B cell (primary cell): ENCODE data around the gene COQ9. TPM values are rescaled to one million over a fixed set of nuclear protein-coding genes. Genes with fewer than 3 reads are reported as not detected.

ENCODE experiments used
- ATAC-seq: fragments of 200-7000 bp; cut with Tn5 transposase; one replicate; pipeline ENCODE4 v1.10.0; 2021; ENCODE audit warnings: low read depth, mild to moderate bottlenecking, moderate number of reproducible peaks, moderate library complexity
- CTCF ChIA-PET: fragments of 350-600 bp; sonication (Branson Sonifier 250); formaldehyde crosslinking; loops from one replicate; lab custom pipeline; 2021; ENCODE audit warnings: antibody characterized with exemption, inconsistent platforms; lab: Charles Lee
- POLR2A ChIA-PET: fragments of 350-600 bp; sonication (Branson Sonifier 250); formaldehyde crosslinking; loops from one replicate; lab custom pipeline; 2021; ENCODE audit warnings: antibody characterized with exemption; lab: Charles Lee
- DNase-seq: peaks from one replicate; pipeline ENCODE4 v3.0.0; 2013
- H2AFZ ChIP-seq: 2 replicates; pipeline ENCODE4 v1.6.1; 2012; ENCODE audit warnings: mild to moderate bottlenecking, low read depth, low read length; ENCODE audit not compliant: insufficient read depth, poor library complexity, severe bottlenecking
- H3K27ac ChIP-seq, 2 donors: 1 replicate in 1 of 2; 2 replicates in 1 of 2; pipeline ENCODE4 v1.5.1; 2012 to 2013; ENCODE audit warnings: low read length in 2 of 2, mild to moderate bottlenecking in 2 of 2, moderate library complexity in 1 of 2
- H3K27me3 ChIP-seq, 4 experiments: fragments of 200-600 bp in 1 of 4; sonication (generic) in 1 of 4; replicated peaks in 1 of 4; 1 replicate in 2 of 4; 2 replicates in 2 of 4; pipeline versions ENCODE4 v1.6.1 to v1.7.0; 2013 to 2016; ENCODE audit warnings: low read length in 3 of 4, mild to moderate bottlenecking in 2 of 4, mixed read lengths in 1 of 4, moderate library complexity in 1 of 4; ENCODE audit not compliant: insufficient read depth in 4 of 4, control insufficient read depth in 3 of 4; ENCODE audit errors: control extremely low read depth in 1 of 4
- H3K36me3 ChIP-seq, 2 experiments: replicated peaks in 1 of 2; 1 replicate in 1 of 2; 2 replicates in 1 of 2; pipeline versions ENCODE4 v1.6.1 to v1.7.1; 2013; ENCODE audit warnings: low read length in 1 of 2; ENCODE audit not compliant: insufficient read depth in 2 of 2, control insufficient read depth in 1 of 2; ENCODE audit errors: control extremely low read depth in 1 of 2, extremely low read depth in 1 of 2
- H3K4me1 ChIP-seq, 2 donors: fragments of 200-600 bp in 1 of 2; sonication (generic) in 1 of 2; 1 replicate in 1 of 2; 2 replicates in 1 of 2; pipeline versions ENCODE4 v1.5.1 to v1.6.1; 2013 to 2017; ENCODE audit warnings: low read length in 2 of 2; ENCODE audit not compliant: control insufficient read depth in 2 of 2, insufficient read depth in 2 of 2
- H3K4me2 ChIP-seq: replicated peaks from 2 replicates; pipeline ENCODE3; 2012; ENCODE audit warnings: mild to moderate bottlenecking, low read depth, low read length; ENCODE audit not compliant: poor library complexity, severe bottlenecking
- H3K4me3 ChIP-seq, 5 experiments: fragments of 200-600 bp in 1 of 5; sonication (generic) in 1 of 5; 1 replicate in 3 of 5; 2 replicates in 2 of 5; pipeline versions ENCODE4 v1.5.1 to v1.7.0; 2011 to 2016; ENCODE audit warnings: low read length in 4 of 5, mild to moderate bottlenecking in 4 of 5, low read depth in 2 of 5, control low read depth in 1 of 5, moderate library complexity in 1 of 5; ENCODE audit not compliant: insufficient read depth in 1 of 5; ENCODE audit errors: control extremely low read depth in 1 of 5, extremely low read depth in 1 of 5
- H3K79me2 ChIP-seq: fragments of 200-600 bp; sonication (generic); one replicate; pipeline ENCODE4 v1.6.0; 2016; ENCODE audit warnings: low read length; ENCODE audit not compliant: control insufficient read depth, insufficient read depth
- H3K9ac ChIP-seq: fragments of 200-600 bp; sonication (generic); 2 replicates; pipeline ENCODE4 v1.6.1; 2017; ENCODE audit warnings: mild to moderate bottlenecking, low read length, moderate library complexity
- H3K9me3 ChIP-seq, 3 donors: one replicate each; pipeline versions ENCODE4 v1.6.1 to v1.7.1; 2013; ENCODE audit warnings: low read length in 2 of 3; ENCODE audit not compliant: control insufficient read depth in 2 of 3, insufficient read depth in 1 of 3; ENCODE audit errors: control extremely low read depth in 1 of 3
- H4K20me1 ChIP-seq: 2 replicates; pipeline ENCODE4 v1.6.0; 2012; ENCODE audit warnings: mild to moderate bottlenecking, low read length; ENCODE audit not compliant: insufficient read depth, control insufficient read depth, poor library complexity, severe bottlenecking
- H3K27ac Mint-ChIP-seq: one replicate; pipeline ENCODE4 v1.8.0; 2021; ENCODE audit warnings: mixed read lengths
- H3K27me3 Mint-ChIP-seq: one replicate; pipeline ENCODE4 v1.8.0; 2021; ENCODE audit warnings: mixed read lengths
- H3K4me1 Mint-ChIP-seq: one replicate; pipeline ENCODE4 v1.8.0; 2021; ENCODE audit warnings: mixed read lengths
- H3K4me3 Mint-ChIP-seq: one replicate; pipeline ENCODE4 v1.8.0; 2021; ENCODE audit warnings: mixed read lengths
- H3K9me3 Mint-ChIP-seq: one replicate; pipeline ENCODE4 v1.8.0; 2022; ENCODE audit warnings: mixed read lengths; ENCODE audit not compliant: insufficient read depth
- CTCF ChIP-seq: fragments of 200-600 bp; IDR thresholded peaks from one replicate; pipeline ENCODE4 v1.8.0; 2022; ENCODE audit warnings: antibody characterized with exemption, mild to moderate bottlenecking
- EZH2 ChIP-seq: IDR thresholded peaks from 2 replicates; pipeline ENCODE4 v1.6.1; 2012; ENCODE audit warnings: borderline replicate concordance, low read depth, mild to moderate bottlenecking, moderate library complexity, low read length; ENCODE audit not compliant: insufficient read depth, poor library complexity, severe bottlenecking
- WGBS: methylation state at CpG from one replicate; pipeline ENCODE4 v1.1.5; 2013; ENCODE audit warnings: missing lambda C conversion rate; ENCODE audit not compliant: insufficient coverage; 5-methylcytosine and 5-hydroxymethylcytosine counted together
- intact Hi-C: fragments of 100-400 bp; cut with micrococcal nuclease; formaldehyde crosslinking; loops from one replicate; pipeline ENCODE4 v1.10.0; 2022
- polyA plus RNA-seq: library from polyadenylated mRNA; depleted of rRNA; stranded (reverse); fragments of >200 nt; gene quantifications from 2 replicates; pipeline ENCODE4 v1.2.3, GENCODE V29; 2012
- total RNA-seq, 2 donors: library from RNA; stranded (reverse); fragments of 120-200 nt in 1 of 2; gene quantifications; 1 replicate in 1 of 2; 2 replicates in 1 of 2; pipeline versions ENCODE4 v1.2.3 to v1.2.4, GENCODE V29; 2013 to 2022

Gene COQ9
- total and polyA plus RNA-seq, 2 donors (not counting 1 experiment from before 2014, with no cell fraction given), result 41.5 to 53.0 TPM

GRCh38 chr16:57509231-57509923, 62.1 kb downstream of the COQ9 start:
- no peak overlapping the region for H3K27ac Mint-ChIP-seq
- CTCF ChIA-PET, result interaction anchor here (2.5 kb wide), 1 partner anchor 11 kb away, joined by 5 read pairs; no protein-coding TSS in a partner anchor
- Histone ChIP-seq H3K4me2 (no peak overlapping the region), H4K20me1 (no peaks in the 10 kb centered on the region), H3K27ac (no peak overlapping the region), H3K36me3 (no peaks in the 10 kb centered on the region), H2AFZ (no peak overlapping the region), H3K4me1 (no peaks in the 10 kb centered on the region), H3K9me3 (no peaks in the 10 kb centered on the region), H3K27me3 (no peaks in the 10 kb centered on the region), H3K9ac (no peak overlapping the region), H3K79me2 (no peaks in the 10 kb centered on the region), H3K4me3 (no peak overlapping the region)
- H3K27me3 Mint-ChIP-seq, result peaks cover 13% of the 10 kb centered on the region
- no peak for ATAC-seq
- intact Hi-C loops, result no loop called here
- H3K4me3 Mint-ChIP-seq, result no peak overlapping the region
- TF ChIP-seq EZH2 (no peak), CTCF (no peak)
- H3K9me3 Mint-ChIP-seq, result no peaks in the 10 kb centered on the region
- DNase-seq, result no peak
- WGBS, result 87% methylated on average over 7 of the region's 12 CpGs
- POLR2A ChIA-PET, result no interaction called here
- no peaks in the 10 kb centered on the region for H3K4me1 Mint-ChIP-seq

- intact Hi-C loops, result no loop called here
- Histone ChIP-seq H3K4me1 (no peaks in the 10 kb centered on the region), H3K79me2 (no peaks in the 10 kb centered on the region), H3K9ac (no peak overlapping the region), H3K27me3 (no peaks in the 10 kb centered on the region), H3K4me3 (no peak overlapping the region), H3K9me3 (no peaks in the 10 kb centered on the region), H3K4me2 (no peak overlapping the region), H3K36me3 (no peaks in the 10 kb centered on the region), H4K20me1 (no peaks in the 10 kb centered on the region), H3K27ac (no peak overlapping the region), H2AFZ (no peak overlapping the region)
- TF ChIP-seq EZH2 (no peak), CTCF (no peak)
- WGBS, result 83% methylated on average over 8 of the region's 10 CpGs
- Mint-ChIP-seq H3K27ac (no peak overlapping the region), H3K4me1 (no peaks in the 10 kb centered on the region), H3K9me3 (no peaks in the 10 kb centered on the region), H3K27me3 (peaks cover 9% of the 10 kb centered on the region), H3K4me3 (no peak overlapping the region)
- no peak for ATAC-seq
- ChIA-PET POLR2A (no interaction called here), CTCF (no interaction called here)
- DNase-seq, result no peak
These were observed 63.0 kb downstream of the COQ9 start for GRCh38 chr16:57510016-57510871.
